MM.1S (cell line): Measurements from ENCODE around the gene EFNA5.

Experiments
- DNase-seq: peaks from one replicate; pipeline ENCODE4 v3.0.0-alpha.2; 2015
- H2AFZ ChIP-seq: fragments of 300-600 bp; sonication (generic); 2 replicates; pipeline ENCODE4 v1.6.0; 2016; ENCODE audit warnings: antibody characterized with exemption, low read length
- H3F3A ChIP-seq: fragments of 300-600 bp; sonication (generic); 2 replicates; pipeline ENCODE4 v1.6.1; 2016; ENCODE audit warnings: mild to moderate bottlenecking, antibody characterized with exemption, low read length, moderate library complexity, mixed read lengths; ENCODE audit not compliant: insufficient read depth
- H3K27ac ChIP-seq: fragments of 300-600 bp; sonication (generic); 2 replicates; pipeline ENCODE4 v1.5.1; 2016; ENCODE audit warnings: mild to moderate bottlenecking, low read length
- H3K27me3 ChIP-seq: fragments of 300-600 bp; sonication (generic); replicated peaks from 2 replicates; pipeline ENCODE4 v1.6.0; 2016; ENCODE audit warnings: low read length; ENCODE audit not compliant: insufficient read depth
- H3K36me3 ChIP-seq: fragments of 300-600 bp; sonication (generic); replicated peaks from 2 replicates; pipeline ENCODE4 v1.6.1; 2016; ENCODE audit warnings: mild to moderate bottlenecking, low read length, mixed read lengths; ENCODE audit not compliant: insufficient read depth
- H3K4me1 ChIP-seq: fragments of 300-600 bp; sonication (generic); 2 replicates; pipeline ENCODE4 v1.6.1; 2016; ENCODE audit warnings: low read length, mixed read lengths
- H3K4me2 ChIP-seq: fragments of 300-600 bp; sonication (generic); 2 replicates; pipeline ENCODE4 v1.6.0; 2016; ENCODE audit warnings: low read depth, low read length
- H3K4me3 ChIP-seq: fragments of 300-600 bp; sonication (generic); 2 replicates; pipeline ENCODE4 v1.5.1; 2016; ENCODE audit warnings: low read length, mixed read lengths
- H3K79me2 ChIP-seq: fragments of 300-600 bp; sonication (generic); 2 replicates; pipeline ENCODE4 v1.6.1; 2016; ENCODE audit warnings: mixed run types, low read length, mixed read lengths
- H3K9ac ChIP-seq: fragments of 300-600 bp; sonication (generic); 2 replicates; pipeline ENCODE4 v1.6.1; 2016; ENCODE audit warnings: low read length, mixed read lengths
- H3K9me2 ChIP-seq: fragments of 300-600 bp; sonication (generic); replicated peaks from 2 replicates; pipeline ENCODE4 v1.6.1; 2016; ENCODE audit warnings: mild to moderate bottlenecking, low read length, mixed read lengths; ENCODE audit not compliant: insufficient read depth
- H3K9me3 ChIP-seq: fragments of 300-600 bp; sonication (generic); replicated peaks from 2 replicates; pipeline ENCODE4 v1.6.1; 2016; ENCODE audit warnings: mild to moderate bottlenecking, low read length, mixed read lengths; ENCODE audit not compliant: insufficient read depth
- H4K20me1 ChIP-seq: fragments of 300-600 bp; sonication (generic); 2 replicates; pipeline ENCODE4 v1.6.1; 2016; ENCODE audit warnings: mild to moderate bottlenecking, low read length, moderate library complexity, mixed read lengths; ENCODE audit not compliant: insufficient read depth
- CTCF ChIP-seq: fragments of 300-600 bp; sonication (generic); IDR thresholded peaks from 2 replicates; pipeline ENCODE4 v1.5.1; 2016; ENCODE audit warnings: antibody characterized with exemption, low read length, mixed read lengths
- EZH2 ChIP-seq: fragments of 300-600 bp; sonication (generic); optimal IDR thresholded peaks from 2 replicates; pipeline ENCODE3; 2017; ENCODE audit warnings: low read depth, mild to moderate bottlenecking, antibody characterized with exemption, low read length, mixed read lengths
- EZH2phosphoT487 ChIP-seq: fragments of 300-600 bp; sonication (generic); IDR thresholded peaks from 2 replicates; pipeline ENCODE4 v1.6.1; 2018; ENCODE audit warnings: antibody characterized with exemption, low read length

EFNA5 gene

GRCh38 chr5:107696498-107696897, 25.8 kb upstream of the EFNA5 start:
- Histone ChIP-seq H3K9me3 (no peaks in the 10 kb centered on the region), H3K9me2 (no peaks in the 10 kb centered on the region), H3K4me2 (no peak overlapping the region), H3K27ac (no peak overlapping the region), H3F3A (no peaks in the 10 kb centered on the region), H2AFZ (no peak overlapping the region), H3K4me1 (no peaks in the 10 kb centered on the region), H3K36me3 (no peaks in the 10 kb centered on the region), H3K9ac (no peak overlapping the region), H3K27me3 (no peaks in the 10 kb centered on the region), H3K4me3 (no peak overlapping the region), H4K20me1 (no peaks in the 10 kb centered on the region), H3K79me2 (no peaks in the 10 kb centered on the region)
- DNase-seq = no peak
- TF ChIP-seq EZH2phosphoT487 (no peak), EZH2 (no peak), CTCF (no peak)

- no peak overlapping the region for H2AFZ ChIP-seq
Observed at GRCh38 chr5:107696080-107696479, 25.3 kb upstream of the EFNA5 start.

GRCh38 chr5:107687937-107688336, 17.2 kb upstream of the EFNA5 start:
- Histone ChIP-seq H3K4me2 (no peak overlapping the region), H3K79me2 (no peaks in the 10 kb centered on the region), H4K20me1 (no peaks in the 10 kb centered on the region), H3K27ac (no peak overlapping the region), H3K27me3 (no peaks in the 10 kb centered on the region), H3F3A (no peaks in the 10 kb centered on the region), H2AFZ (no peak overlapping the region), H3K9me2 (no peaks in the 10 kb centered on the region), H3K36me3 (no peaks in the 10 kb centered on the region), H3K4me1 (no peaks in the 10 kb centered on the region), H3K9me3 (no peaks in the 10 kb centered on the region), H3K4me3 (no peak overlapping the region), H3K9ac (no peak overlapping the region)
- no peak for DNase-seq
- TF ChIP-seq CTCF (no peak), EZH2 (no peak), EZH2phosphoT487 (no peak)

More at GRCh38 chr5:107696080-107696479, 25.3 kb upstream of the EFNA5 start:
- H3K27ac ChIP-seq = no peak overlapping the region
- no peaks in the 10 kb centered on the region for H3K27me3 ChIP-seq
- no peak overlapping the region for H3K9ac ChIP-seq
- no peaks in the 10 kb centered on the region for H3K9me3 ChIP-seq
- no peak overlapping the region for H3K4me3 ChIP-seq
- H3K9me2 ChIP-seq = no peaks in the 10 kb centered on the region
- no peaks in the 10 kb centered on the region for H3F3A ChIP-seq
- DNase-seq = no peak
- TF ChIP-seq CTCF = no peak
- TF ChIP-seq EZH2 = no peak
- TF ChIP-seq EZH2phosphoT487 = no peak
- no peaks in the 10 kb centered on the region for H3K4me1 ChIP-seq
- H4K20me1 ChIP-seq = no peaks in the 10 kb centered on the region
- H3K79me2 ChIP-seq = no peaks in the 10 kb centered on the region
- H3K36me3 ChIP-seq = no peaks in the 10 kb centered on the region
- H3K4me2 ChIP-seq = no peak overlapping the region

- H3K4me3 ChIP-seq = no peak overlapping the region
- no peaks in the 10 kb centered on the region for H4K20me1 ChIP-seq
- no peak overlapping the region for H3K27ac ChIP-seq
- H2AFZ ChIP-seq = no peak overlapping the region
- H3K27me3 ChIP-seq = no peaks in the 10 kb centered on the region
- no peaks in the 10 kb centered on the region for H3K36me3 ChIP-seq
- H3K9ac ChIP-seq = no peak overlapping the region
- H3F3A ChIP-seq = no peaks in the 10 kb centered on the region
- no peak overlapping the region for H3K4me2 ChIP-seq
- no peaks in the 10 kb centered on the region for H3K79me2 ChIP-seq
- TF ChIP-seq EZH2phosphoT487 (no peak), EZH2 (no peak), CTCF (no peak)
- no peaks in the 10 kb centered on the region for H3K4me1 ChIP-seq
- H3K9me2 ChIP-seq = no peaks in the 10 kb centered on the region
- no peak for DNase-seq
- H3K9me3 ChIP-seq = no peaks in the 10 kb centered on the region
Observed at GRCh38 chr5:107687404-107687803, 16.7 kb upstream of the EFNA5 start.
